ENCODE results near the gene ANKRD55.
"Not testable (repeated sequence)": the region's sequence is repeated elsewhere in the genome, so short reads cannot be mapped to it uniquely, and the experiment has no call there.

The ANKRD55 gene

GRCh38 chr5:56245481-56245880 lies 12.4 kb upstream of the ANKRD55 start:
- H3K4me3 ChIP-seq (ENCODE audit: low read depth, low read length) = no peak overlapping the region
- no peak for DNase-seq (ENCODE audit: low read depth)
- TF ChIP-seq CTCF (IDR thresholded peaks at IDR 0.05; ENCODE audit: insufficient read depth, low read depth, low read length, missing control alignments) = no peak

GRCh38 chr5:56244627-56245026 lies 11.5 kb upstream of the ANKRD55 start:
- no peak overlapping the region for H3K4me3 ChIP-seq (ENCODE audit: low read depth, low read length)
- no peak for TF ChIP-seq CTCF (IDR thresholded peaks at IDR 0.05; ENCODE audit: insufficient read depth, low read depth, low read length, missing control alignments)
- no peak for DNase-seq (ENCODE audit: low read depth)

- H3K4me3 ChIP-seq (ENCODE audit: low read depth, low read length) = not testable (repeated sequence)
Measured at GRCh38 chr5:56242271-56242670, 9.1 kb upstream of the ANKRD55 start.

GRCh38 chr5:56232538-56232937 lies 592 bp downstream of the ANKRD55 start:
- DNase-seq (ENCODE audit: low read depth) = no peak
- TF ChIP-seq CTCF (IDR thresholded peaks at IDR 0.05; ENCODE audit: insufficient read depth, low read depth, low read length, missing control alignments) = no peak
- no peak overlapping the region for H3K4me3 ChIP-seq (ENCODE audit: low read depth, low read length)

More at GRCh38 chr5:56242271-56242670, 9.1 kb upstream of the ANKRD55 start:
- DNase-seq (ENCODE audit: low read depth) = not testable (repeated sequence)

GRCh38 chr5:56230576-56230975 lies 2.6 kb downstream of the ANKRD55 start:
- no peak for TF ChIP-seq CTCF (IDR thresholded peaks at IDR 0.05; ENCODE audit: insufficient read depth, low read depth, low read length, missing control alignments)
- H3K4me3 ChIP-seq (ENCODE audit: low read depth, low read length) = no peak overlapping the region
- no peak for DNase-seq (ENCODE audit: low read depth)

- no peak for TF ChIP-seq CTCF (IDR thresholded peaks at IDR 0.05; ENCODE audit: insufficient read depth, low read depth, low read length, missing control alignments)
- H3K4me3 ChIP-seq (ENCODE audit: low read depth, low read length) = no peak overlapping the region
- no peak for DNase-seq (ENCODE audit: low read depth)
Measured at GRCh38 chr5:56229111-56229510, 4.0 kb downstream of the ANKRD55 start.

- TF ChIP-seq CTCF (IDR thresholded peaks at IDR 0.05; ENCODE audit: insufficient read depth, low read depth, low read length, missing control alignments) = no peak
- no peak for DNase-seq (ENCODE audit: low read depth)
- no peak overlapping the region for H3K4me3 ChIP-seq (ENCODE audit: low read depth, low read length)
Measured at GRCh38 chr5:56228631-56229030, 4.5 kb downstream of the ANKRD55 start.
